K562 (cell line): ENCODE results near the gene DDAH2. TPM values are rescaled to one million over a fixed set of nuclear protein-coding genes. Genes with fewer than 3 reads are reported as not detected.
A peak's percentile ranks its signal among the peaks of the same experiment; 100 is the strongest.

Experiments
- BCL6 ChIP-seq: fragments of 250-450 bp; sonication (Bioruptor Pico); IDR thresholded peaks from 2 replicates; pipeline ENCODE4 v1.4.0; 2020
- CEBPG ChIP-seq, 3 experiments: fragments of 200-800 bp in 1 of 3; sonication (Bioruptor generic) in 1 of 3; sonication (generic) in 1 of 3; formaldehyde crosslinking in 1 of 3; IDR thresholded peaks in 2 of 3; conservative IDR thresholded peaks in 1 of 3; 2 replicates each; pipeline versions ENCODE4 v1.6.1 to v1.8.0; 2016 to 2022; ENCODE audit warnings: missing compliant biosample characterization in 2 of 3, missing genetic modification characterization in 2 of 3, mild to moderate bottlenecking in 1 of 3, missing genetic modification reagents in 1 of 3
- MCM3 ChIP-seq: fragments of 450-650 bp; IDR thresholded peaks from 2 replicates; pipeline ENCODE4 v1.6.1; 2016
- POLR2AphosphoS5 ChIP-seq: IDR thresholded peaks from 2 replicates; pipeline ENCODE4 v1.6.1; 2011; ENCODE audit warnings: mild to moderate bottlenecking, low read depth, low read length, moderate library complexity; ENCODE audit not compliant: control insufficient read depth, insufficient read depth
- ZC3H8 ChIP-seq: fragments of 450-650 bp; IDR thresholded peaks from 2 replicates; pipeline ENCODE4 v1.6.1; 2017
- ZNF263 ChIP-seq: sonication (generic); formaldehyde crosslinking; IDR thresholded peaks from 2 replicates; pipeline ENCODE4 v1.8.0; 2022; ENCODE audit warnings: mild to moderate bottlenecking, missing genetic modification reagents, borderline replicate concordance
- ZNF282 ChIP-seq: sonication (generic); formaldehyde crosslinking; IDR thresholded peaks from 2 replicates; pipeline ENCODE4 v1.8.1; 2023; ENCODE audit warnings: missing genetic modification reagents
- polyA plus RNA-seq, 8 experiments: library from polyadenylated mRNA; depleted of rRNA in 4 of 8; stranded (reverse) in 5 of 8; unstranded in 3 of 8; fragments of >200 nt; fragmentation: Nextera tagmentation in 2 of 8; fragmentation: Illumina TruSeq in 1 of 8; extraction: Ambion mirVana in 2 of 8; extraction: Trizol in 1 of 8; gene quantifications; 2 replicates each; pipeline versions ENCODE4 v1.2.1 to v1.2.3, GENCODE V29; 2011 to 2014; ENCODE audit warnings: inconsistent platforms in 1 of 8, missing spikeins in 1 of 8
- total RNA-seq, 7 experiments: library from RNA; depleted of rRNA in 6 of 7; stranded (reverse); fragments of >200 nt in 6 of 7; fragmentation: Illumina TruSeq in 2 of 7; extraction: Trizol in 2 of 7; gene quantifications; 2 replicates each; pipeline versions ENCODE4 v1.2.1 to v1.2.3, GENCODE V29; 2011 to 2021; ENCODE audit warnings: low replicate concordance in 1 of 7
- TF ChIP-seq, protein P1 (sequence below): fragments of 250-450 bp; sonication (Bioruptor Pico); IDR thresholded peaks from 2 replicates; pipeline ENCODE4 v1.8.0; 2022; ENCODE audit warnings: inconsistent platforms, mild to moderate bottlenecking, moderate library complexity, borderline replicate concordance
- TF ChIP-seq, protein P2 (sequence below): sonication (generic); formaldehyde crosslinking; IDR thresholded peaks from 2 replicates; pipeline ENCODE4 v1.8.0; 2023; ENCODE audit warnings: missing genetic modification reagents, mild to moderate bottlenecking, borderline replicate concordance
- TF ChIP-seq, protein P3 (sequence below): fragments of 450-650 bp; conservative IDR thresholded peaks from 2 replicates; pipeline ENCODE4 v1.6.1; 2016; ENCODE audit warnings: missing genetic modification characterization, low read depth, mild to moderate bottlenecking, missing compliant biosample characterization, moderate library complexity
- TF ChIP-seq, protein P4 (sequence below): fragments of 450-650 bp; IDR thresholded peaks from 2 replicates; pipeline ENCODE4 v1.6.1; 2016; ENCODE audit warnings: low read depth

The DDAH2 gene
- total and polyA plus RNA-seq, 9 of the 15 experiments (the other 6 are each of a cell fraction or from before 2014, with no cell fraction given): 1.8 to 45.4 (median 21.4) TPM

DNA sequence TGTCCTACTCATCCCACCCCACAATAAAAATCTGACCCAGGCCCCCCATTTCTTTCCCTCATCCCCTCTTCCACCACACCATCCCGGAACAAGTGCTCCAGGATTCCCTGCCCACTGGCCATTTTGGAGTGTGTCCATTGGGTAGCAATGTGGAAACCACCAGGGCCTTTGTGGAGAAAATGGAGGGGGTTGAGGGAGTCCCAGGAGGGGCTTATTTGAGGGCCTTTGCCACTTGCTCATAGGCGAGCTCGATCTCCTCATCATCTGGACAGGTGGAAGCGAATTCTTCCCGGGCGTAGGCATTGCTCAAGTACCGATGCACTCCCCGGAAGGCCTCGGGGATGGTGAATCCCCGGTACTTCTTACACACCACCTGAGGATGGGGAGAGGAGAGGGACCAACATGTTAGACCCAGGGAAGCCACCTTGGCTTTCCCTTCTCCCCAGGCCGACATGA lies 1.6 kb upstream of the DDAH2 start (continued):
- TF ChIP-seq POLR2AphosphoS5 (peak; percentile 53; the same call in 1 of the 2 replicates), ZNF263 (CRISPR knock-in tag) (no peak), BCL6 (no peak), ZC3H8 (no peak), CEBPG (CRISPR knock-in tag; IDR thresholded peaks at IDR 0.05) (0 out of 2 replicates have a peak, but pooled peaks have one; percentile 1), CEBPG (tag; conservative IDR thresholded peaks at IDR 0.05 in 1 of 2, IDR thresholded peaks at IDR 0.05 in 1 of 2) (no peak), ZNF282 (CRISPR knock-in tag) (no peak), MCM3 (no peak)
- TF ChIP-seq, protein P1, sequence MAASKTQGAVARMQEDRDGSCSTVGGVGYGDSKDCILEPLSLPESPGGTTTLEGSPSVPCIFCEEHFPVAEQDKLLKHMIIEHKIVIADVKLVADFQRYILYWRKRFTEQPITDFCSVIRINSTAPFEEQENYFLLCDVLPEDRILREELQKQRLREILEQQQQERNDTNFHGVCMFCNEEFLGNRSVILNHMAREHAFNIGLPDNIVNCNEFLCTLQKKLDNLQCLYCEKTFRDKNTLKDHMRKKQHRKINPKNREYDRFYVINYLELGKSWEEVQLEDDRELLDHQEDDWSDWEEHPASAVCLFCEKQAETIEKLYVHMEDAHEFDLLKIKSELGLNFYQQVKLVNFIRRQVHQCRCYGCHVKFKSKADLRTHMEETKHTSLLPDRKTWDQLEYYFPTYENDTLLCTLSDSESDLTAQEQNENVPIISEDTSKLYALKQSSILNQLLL (CRISPR knock-in tag): no peak
- TF ChIP-seq, protein P2, sequence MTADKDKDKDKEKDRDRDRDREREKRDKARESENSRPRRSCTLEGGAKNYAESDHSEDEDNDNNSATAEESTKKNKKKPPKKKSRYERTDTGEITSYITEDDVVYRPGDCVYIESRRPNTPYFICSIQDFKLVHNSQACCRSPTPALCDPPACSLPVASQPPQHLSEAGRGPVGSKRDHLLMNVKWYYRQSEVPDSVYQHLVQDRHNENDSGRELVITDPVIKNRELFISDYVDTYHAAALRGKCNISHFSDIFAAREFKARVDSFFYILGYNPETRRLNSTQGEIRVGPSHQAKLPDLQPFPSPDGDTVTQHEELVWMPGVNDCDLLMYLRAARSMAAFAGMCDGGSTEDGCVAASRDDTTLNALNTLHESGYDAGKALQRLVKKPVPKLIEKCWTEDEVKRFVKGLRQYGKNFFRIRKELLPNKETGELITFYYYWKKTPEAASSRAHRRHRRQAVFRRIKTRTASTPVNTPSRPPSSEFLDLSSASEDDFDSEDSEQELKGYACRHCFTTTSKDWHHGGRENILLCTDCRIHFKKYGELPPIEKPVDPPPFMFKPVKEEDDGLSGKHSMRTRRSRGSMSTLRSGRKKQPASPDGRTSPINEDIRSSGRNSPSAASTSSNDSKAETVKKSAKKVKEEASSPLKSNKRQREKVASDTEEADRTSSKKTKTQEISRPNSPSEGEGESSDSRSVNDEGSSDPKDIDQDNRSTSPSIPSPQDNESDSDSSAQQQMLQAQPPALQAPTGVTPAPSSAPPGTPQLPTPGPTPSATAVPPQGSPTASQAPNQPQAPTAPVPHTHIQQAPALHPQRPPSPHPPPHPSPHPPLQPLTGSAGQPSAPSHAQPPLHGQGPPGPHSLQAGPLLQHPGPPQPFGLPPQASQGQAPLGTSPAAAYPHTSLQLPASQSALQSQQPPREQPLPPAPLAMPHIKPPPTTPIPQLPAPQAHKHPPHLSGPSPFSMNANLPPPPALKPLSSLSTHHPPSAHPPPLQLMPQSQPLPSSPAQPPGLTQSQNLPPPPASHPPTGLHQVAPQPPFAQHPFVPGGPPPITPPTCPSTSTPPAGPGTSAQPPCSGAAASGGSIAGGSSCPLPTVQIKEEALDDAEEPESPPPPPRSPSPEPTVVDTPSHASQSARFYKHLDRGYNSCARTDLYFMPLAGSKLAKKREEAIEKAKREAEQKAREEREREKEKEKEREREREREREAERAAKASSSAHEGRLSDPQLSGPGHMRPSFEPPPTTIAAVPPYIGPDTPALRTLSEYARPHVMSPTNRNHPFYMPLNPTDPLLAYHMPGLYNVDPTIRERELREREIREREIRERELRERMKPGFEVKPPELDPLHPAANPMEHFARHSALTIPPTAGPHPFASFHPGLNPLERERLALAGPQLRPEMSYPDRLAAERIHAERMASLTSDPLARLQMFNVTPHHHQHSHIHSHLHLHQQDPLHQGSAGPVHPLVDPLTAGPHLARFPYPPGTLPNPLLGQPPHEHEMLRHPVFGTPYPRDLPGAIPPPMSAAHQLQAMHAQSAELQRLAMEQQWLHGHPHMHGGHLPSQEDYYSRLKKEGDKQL (CRISPR knock-in tag): no peak
- TF ChIP-seq, protein P3, sequence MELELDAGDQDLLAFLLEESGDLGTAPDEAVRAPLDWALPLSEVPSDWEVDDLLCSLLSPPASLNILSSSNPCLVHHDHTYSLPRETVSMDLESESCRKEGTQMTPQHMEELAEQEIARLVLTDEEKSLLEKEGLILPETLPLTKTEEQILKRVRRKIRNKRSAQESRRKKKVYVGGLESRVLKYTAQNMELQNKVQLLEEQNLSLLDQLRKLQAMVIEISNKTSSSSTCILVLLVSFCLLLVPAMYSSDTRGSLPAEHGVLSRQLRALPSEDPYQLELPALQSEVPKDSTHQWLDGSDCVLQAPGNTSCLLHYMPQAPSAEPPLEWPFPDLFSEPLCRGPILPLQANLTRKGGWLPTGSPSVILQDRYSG (tag): no peak
- TF ChIP-seq, protein P4, sequence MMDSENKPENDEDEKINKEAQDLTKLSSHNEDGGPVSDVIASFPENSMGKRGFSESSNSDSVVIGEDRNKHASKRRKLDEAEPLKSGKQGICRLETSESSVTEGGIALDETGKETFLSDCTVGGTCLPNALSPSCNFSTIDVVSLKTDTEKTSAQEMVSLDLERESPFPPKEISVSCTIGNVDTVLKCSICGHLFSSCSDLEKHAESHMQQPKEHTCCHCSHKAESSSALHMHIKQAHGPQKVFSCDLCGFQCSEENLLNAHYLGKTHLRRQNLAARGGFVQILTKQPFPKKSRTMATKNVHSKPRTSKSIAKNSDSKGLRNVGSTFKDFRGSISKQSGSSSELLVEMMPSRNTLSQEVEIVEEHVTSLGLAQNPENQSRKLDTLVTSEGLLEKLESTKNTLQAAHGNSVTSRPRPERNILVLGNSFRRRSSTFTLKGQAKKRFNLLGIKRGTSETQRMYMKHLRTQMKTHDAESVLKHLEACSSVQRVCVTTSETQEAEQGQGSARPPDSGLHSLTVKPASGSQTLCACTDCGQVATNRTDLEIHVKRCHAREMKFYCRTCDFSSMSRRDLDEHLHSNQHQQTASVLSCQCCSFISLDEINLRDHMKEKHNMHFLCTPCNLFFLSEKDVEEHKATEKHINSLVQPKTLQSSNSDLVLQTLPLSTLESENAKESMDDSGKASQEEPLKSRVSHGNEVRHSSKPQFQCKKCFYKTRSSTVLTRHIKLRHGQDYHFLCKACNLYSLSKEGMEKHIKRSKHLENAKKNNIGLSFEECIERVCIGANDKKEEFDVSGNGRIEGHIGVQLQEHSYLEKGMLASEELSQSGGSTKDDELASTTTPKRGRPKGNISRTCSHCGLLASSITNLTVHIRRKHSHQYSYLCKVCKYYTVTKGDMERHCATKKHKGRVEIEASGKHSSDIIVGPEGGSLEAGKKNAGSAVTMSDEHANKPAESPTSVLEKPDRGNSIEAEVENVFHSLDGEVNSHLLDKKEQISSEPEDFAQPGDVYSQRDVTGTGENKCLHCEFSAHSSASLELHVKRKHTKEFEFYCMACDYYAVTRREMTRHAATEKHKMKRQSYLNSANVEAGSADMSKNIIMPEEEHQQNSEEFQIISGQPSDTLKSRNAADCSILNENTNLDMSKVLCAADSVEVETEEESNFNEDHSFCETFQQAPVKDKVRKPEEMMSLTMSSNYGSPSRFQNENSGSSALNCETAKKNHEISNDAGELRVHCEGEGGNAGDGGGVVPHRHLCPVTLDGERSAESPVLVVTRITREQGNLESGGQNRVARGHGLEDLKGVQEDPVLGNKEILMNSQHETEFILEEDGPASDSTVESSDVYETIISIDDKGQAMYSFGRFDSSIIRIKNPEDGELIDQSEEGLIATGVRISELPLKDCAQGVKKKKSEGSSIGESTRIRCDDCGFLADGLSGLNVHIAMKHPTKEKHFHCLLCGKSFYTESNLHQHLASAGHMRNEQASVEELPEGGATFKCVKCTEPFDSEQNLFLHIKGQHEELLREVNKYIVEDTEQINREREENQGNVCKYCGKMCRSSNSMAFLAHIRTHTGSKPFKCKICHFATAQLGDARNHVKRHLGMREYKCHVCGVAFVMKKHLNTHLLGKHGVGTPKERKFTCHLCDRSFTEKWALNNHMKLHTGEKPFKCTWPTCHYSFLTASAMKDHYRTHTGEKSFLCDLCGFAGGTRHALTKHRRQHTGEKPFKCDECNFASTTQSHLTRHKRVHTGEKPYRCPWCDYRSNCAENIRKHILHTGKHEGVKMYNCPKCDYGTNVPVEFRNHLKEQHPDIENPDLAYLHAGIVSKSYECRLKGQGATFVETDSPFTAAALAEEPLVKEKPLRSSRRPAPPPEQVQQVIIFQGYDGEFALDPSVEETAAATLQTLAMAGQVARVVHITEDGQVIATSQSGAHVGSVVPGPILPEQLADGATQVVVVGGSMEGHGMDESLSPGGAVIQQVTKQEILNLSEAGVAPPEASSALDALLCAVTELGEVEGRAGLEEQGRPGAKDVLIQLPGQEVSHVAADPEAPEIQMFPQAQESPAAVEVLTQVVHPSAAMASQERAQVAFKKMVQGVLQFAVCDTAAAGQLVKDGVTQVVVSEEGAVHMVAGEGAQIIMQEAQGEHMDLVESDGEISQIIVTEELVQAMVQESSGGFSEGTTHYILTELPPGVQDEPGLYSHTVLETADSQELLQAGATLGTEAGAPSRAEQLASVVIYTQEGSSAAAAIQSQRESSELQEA: no peak
